NCI-H2029 (cell line): ENCODE data around the gene SCCPDH.

Source experiments
- DNase-seq: peaks from one replicate; lab custom pipeline; 2025; lab: John Stamatoyannopoulos, UW

Gene SCCPDH

GRCh38 chr1:246750752-246751151 is 26.5 kb downstream of the SCCPDH start:
- no peak for DNase-seq

GRCh38 chr1:246753670-246754535 is 29.7 kb downstream of the SCCPDH start:
- DNase-seq, result no peak

GRCh38 chr1:246755419-246755818 is 31.2 kb downstream of the SCCPDH start:
- no peak for DNase-seq

GRCh38 chr1:246760422-246761347 is 36.5 kb downstream of the SCCPDH start:
- no peak for DNase-seq

GRCh38 chr1:246761396-246761795 is 37.2 kb downstream of the SCCPDH start:
- DNase-seq, result no peak

GRCh38 chr1:246765521-246765920 is 41.3 kb downstream of the SCCPDH start:
- DNase-seq, result no peak

GRCh38 chr1:246768403-246769020 is 44.3 kb downstream of the SCCPDH start:
- no peak for DNase-seq

GRCh38 chr1:246769306-246769705 is 45.1 kb downstream of the SCCPDH start:
- no peak for DNase-seq

GRCh38 chr1:246771366-246771765 is 47.2 kb downstream of the SCCPDH start:
- no peak for DNase-seq

GRCh38 chr1:246772686-246773085 is 48.5 kb downstream of the SCCPDH start:
- DNase-seq, result no peak

- DNase-seq, result no peak
Measured at GRCh38 chr1:246773213-246773641, 49.0 kb downstream of the SCCPDH start.

GRCh38 chr1:246775531-246776385 is 51.5 kb downstream of the SCCPDH start:
- DNase-seq, result no peak

GRCh38 chr1:246776923-246777322 is 52.7 kb downstream of the SCCPDH start:
- DNase-seq, result no peak

GRCh38 chr1:246778663-246779062 is 54.5 kb downstream of the SCCPDH start:
- DNase-seq, result no peak

- no peak for DNase-seq
Measured at GRCh38 chr1:246779561-246780175, 55.5 kb downstream of the SCCPDH start.

- DNase-seq, result no peak
Measured at GRCh38 chr1:246780264-246780663, 56.1 kb downstream of the SCCPDH start.

- DNase-seq, result no peak
Measured at GRCh38 chr1:246781212-246781611, 57.0 kb downstream of the SCCPDH start.

GRCh38 chr1:246782120-246782900 is 58.1 kb downstream of the SCCPDH start:
- DNase-seq, result peak; percentile 90

- no peak for DNase-seq
Measured at GRCh38 chr1:246784621-246785493, 60.6 kb downstream of the SCCPDH start.
